NCI-H82 treated with DMSO at 0.1 percent for 48 hours (cell line): Measurements from ENCODE around the gene NEK4.

ENCODE experiments used
- DNase-seq: peaks from one replicate; lab custom pipeline; 2025; ENCODE audit not compliant: unreplicated experiment; lab: John Stamatoyannopoulos, UW

The NEK4 gene

GRCh38 chr3:52793702-52794611, 23.2 kb upstream of the NEK4 start:
- no peak for DNase-seq

- DNase-seq, result no peak
These were observed 22.4 kb upstream of the NEK4 start for GRCh38 chr3:52792961-52793695.

GRCh38 chr3:52792413-52792812, 21.7 kb upstream of the NEK4 start:
- no peak for DNase-seq

- no peak for DNase-seq
These were observed 21.2 kb upstream of the NEK4 start for GRCh38 chr3:52791928-52792327.

- DNase-seq, result no peak
These were observed 20.6 kb upstream of the NEK4 start for GRCh38 chr3:52791366-52791765.

GRCh38 chr3:52790741-52791140, 20.0 kb upstream of the NEK4 start:
- DNase-seq, result no peak

- no peak for DNase-seq
These were observed 19.6 kb upstream of the NEK4 start for GRCh38 chr3:52790337-52790736.

- no peak for DNase-seq
These were observed 19.0 kb upstream of the NEK4 start for GRCh38 chr3:52789746-52790040.

- no peak for DNase-seq
These were observed 18.4 kb upstream of the NEK4 start for GRCh38 chr3:52788890-52789745.

- no peak for DNase-seq
These were observed 17.2 kb upstream of the NEK4 start for GRCh38 chr3:52787672-52788625.

GRCh38 chr3:52787246-52787645, 16.5 kb upstream of the NEK4 start:
- DNase-seq, result no peak

GRCh38 chr3:52786330-52787215, 15.8 kb upstream of the NEK4 start:
- no peak for DNase-seq

- no peak for DNase-seq
These were observed 14.3 kb upstream of the NEK4 start for GRCh38 chr3:52784931-52785590.

- DNase-seq, result no peak
These were observed 13.4 kb upstream of the NEK4 start for GRCh38 chr3:52784021-52784621.

- no peak for DNase-seq
These were observed 12.4 kb upstream of the NEK4 start for GRCh38 chr3:52783211-52783555.

- DNase-seq, result no peak
These were observed 11.9 kb upstream of the NEK4 start for GRCh38 chr3:52782412-52783210.

- DNase-seq, result no peak
These were observed 11.0 kb upstream of the NEK4 start for GRCh38 chr3:52781741-52782140.
